ENCODE measurements around the gene TTC7B.

The TTC7B gene

DNA sequence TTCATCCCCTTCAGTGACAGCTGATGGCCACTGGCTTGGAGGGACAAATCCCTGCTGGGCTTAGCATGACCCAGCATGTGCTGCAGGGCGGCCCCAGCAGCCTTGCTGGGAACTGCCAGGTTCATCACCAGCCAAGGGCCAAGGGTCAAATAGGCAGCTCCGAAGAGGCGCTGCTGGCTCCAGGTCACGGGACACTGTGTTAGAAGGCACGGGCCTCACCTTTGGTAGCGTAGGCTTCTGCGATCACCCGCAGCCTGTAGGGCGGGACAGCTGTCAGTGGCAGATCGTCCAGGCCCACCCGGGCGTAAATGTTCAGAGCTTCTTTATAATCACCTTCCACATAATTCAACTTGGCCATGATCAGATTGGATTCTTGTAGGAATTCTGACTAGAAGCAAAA, 35.7 kb downstream of the TTC7B start:
- H3K27ac ChIP-seq, result no peak overlapping the region
- TF ChIP-seq, protein P1, sequence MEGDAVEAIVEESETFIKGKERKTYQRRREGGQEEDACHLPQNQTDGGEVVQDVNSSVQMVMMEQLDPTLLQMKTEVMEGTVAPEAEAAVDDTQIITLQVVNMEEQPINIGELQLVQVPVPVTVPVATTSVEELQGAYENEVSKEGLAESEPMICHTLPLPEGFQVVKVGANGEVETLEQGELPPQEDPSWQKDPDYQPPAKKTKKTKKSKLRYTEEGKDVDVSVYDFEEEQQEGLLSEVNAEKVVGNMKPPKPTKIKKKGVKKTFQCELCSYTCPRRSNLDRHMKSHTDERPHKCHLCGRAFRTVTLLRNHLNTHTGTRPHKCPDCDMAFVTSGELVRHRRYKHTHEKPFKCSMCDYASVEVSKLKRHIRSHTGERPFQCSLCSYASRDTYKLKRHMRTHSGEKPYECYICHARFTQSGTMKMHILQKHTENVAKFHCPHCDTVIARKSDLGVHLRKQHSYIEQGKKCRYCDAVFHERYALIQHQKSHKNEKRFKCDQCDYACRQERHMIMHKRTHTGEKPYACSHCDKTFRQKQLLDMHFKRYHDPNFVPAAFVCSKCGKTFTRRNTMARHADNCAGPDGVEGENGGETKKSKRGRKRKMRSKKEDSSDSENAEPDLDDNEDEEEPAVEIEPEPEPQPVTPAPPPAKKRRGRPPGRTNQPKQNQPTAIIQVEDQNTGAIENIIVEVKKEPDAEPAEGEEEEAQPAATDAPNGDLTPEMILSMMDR (conservative IDR thresholded peaks at IDR 0.05), result no peak
- TF ChIP-seq ZFX (IDR thresholded peaks at IDR 0.05), result no peak

DNA sequence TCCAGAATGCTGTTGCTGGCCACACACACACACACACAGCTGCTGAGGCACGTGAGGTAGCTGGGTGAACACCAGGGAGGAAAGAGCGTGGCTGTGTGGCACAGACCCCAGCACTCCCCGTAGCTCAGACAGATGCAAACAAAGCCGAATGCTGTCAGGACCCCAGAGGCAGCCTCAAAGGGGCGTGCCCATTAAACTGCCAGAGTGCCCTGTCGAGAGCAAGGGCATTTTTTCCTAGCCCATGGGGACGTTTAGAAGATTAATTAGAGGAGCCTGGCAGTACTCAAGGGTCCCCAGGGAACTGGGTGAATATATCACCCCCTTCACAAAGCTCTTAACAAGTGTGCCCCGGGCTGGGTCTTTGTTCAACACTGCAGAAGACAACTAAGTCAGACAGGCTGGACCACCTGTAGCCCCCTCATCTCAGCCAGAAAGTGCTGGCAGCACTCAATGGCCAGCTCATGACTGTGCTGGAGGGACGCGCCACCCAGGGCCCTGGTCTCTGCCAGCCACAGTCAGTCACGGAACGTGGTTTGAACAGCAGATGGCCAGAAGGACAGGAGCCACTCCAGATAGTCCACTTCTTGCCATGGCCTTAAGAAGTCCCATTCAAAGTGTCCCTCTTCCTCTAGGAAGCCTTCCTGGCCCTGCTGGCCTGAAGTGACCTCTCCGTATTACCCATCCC, 37.5 kb downstream of the TTC7B start:
- H3K27ac ChIP-seq, result no peak overlapping the region
- TF ChIP-seq ZFX (IDR thresholded peaks at IDR 0.05), result no peak
- TF ChIP-seq, protein P1 (conservative IDR thresholded peaks at IDR 0.05), result no peak

DNA sequence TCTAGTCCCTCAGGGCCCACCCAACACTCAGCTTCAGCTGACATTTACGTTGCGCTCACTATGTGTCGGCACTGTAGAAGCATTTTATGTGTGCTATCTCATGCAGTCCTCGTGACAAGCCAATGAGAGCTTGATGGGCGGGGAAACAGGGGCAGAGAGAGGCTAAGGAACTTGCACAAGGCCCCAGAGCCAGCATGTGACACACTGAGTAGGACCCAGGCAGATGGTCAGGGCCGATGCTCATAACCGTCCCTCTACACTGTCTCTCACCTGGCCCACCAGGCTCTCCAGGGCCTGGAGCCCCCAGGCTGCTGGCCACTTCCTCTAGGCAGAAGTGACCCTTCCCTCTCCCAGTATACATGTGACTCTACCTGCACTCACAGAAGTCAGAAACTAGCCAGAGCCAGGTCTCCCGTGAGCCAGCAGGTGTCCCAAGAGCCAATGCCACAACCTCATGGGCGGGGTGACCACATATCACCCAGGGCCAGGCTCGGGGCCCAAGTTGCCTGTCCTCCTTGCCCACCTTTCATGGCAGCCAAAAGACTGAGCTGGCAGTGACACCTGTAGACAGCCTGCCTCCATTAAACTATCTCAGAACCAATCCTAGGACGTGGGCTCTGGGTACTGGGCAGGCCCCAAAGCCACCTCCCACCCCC, 38.3 kb downstream of the TTC7B start:
- no peak overlapping the region for H3K27ac ChIP-seq
- TF ChIP-seq, protein P1 (conservative IDR thresholded peaks at IDR 0.05), result no peak
- TF ChIP-seq ZFX (IDR thresholded peaks at IDR 0.05), result no peak

- TF ChIP-seq ZFX (IDR thresholded peaks at IDR 0.05), result no peak
- TF ChIP-seq, protein P1 (conservative IDR thresholded peaks at IDR 0.05), result no peak
Observed at GRCh38 chr14:90777358-90777757, 38.9 kb downstream of the TTC7B start.

GRCh38 chr14:90775441-90775840, 40.8 kb downstream of the TTC7B start:
- TF ChIP-seq, protein P1 (conservative IDR thresholded peaks at IDR 0.05), result no peak
- TF ChIP-seq ZFX (IDR thresholded peaks at IDR 0.05), result no peak

More at GRCh38 chr14:90777358-90777757, 38.9 kb downstream of the TTC7B start:
- H3K27ac ChIP-seq, result no peak overlapping the region

GRCh38 chr14:90774316-90774715, 41.9 kb downstream of the TTC7B start:
- no peak for TF ChIP-seq ZFX (IDR thresholded peaks at IDR 0.05)
- TF ChIP-seq, protein P1 (conservative IDR thresholded peaks at IDR 0.05), result no peak
- no peak overlapping the region for H3K27ac ChIP-seq

More at GRCh38 chr14:90775441-90775840, 40.8 kb downstream of the TTC7B start:
- H3K27ac ChIP-seq, result no peak overlapping the region

GRCh38 chr14:90773705-90774104, 42.5 kb downstream of the TTC7B start:
- TF ChIP-seq, protein P1 (conservative IDR thresholded peaks at IDR 0.05), result no peak
- no peak for TF ChIP-seq ZFX (IDR thresholded peaks at IDR 0.05)
- no peak overlapping the region for H3K27ac ChIP-seq

Data from C4-2B (cell line).